HepG2 (cell line): ENCODE measurements around the gene KRT36. TPM values are rescaled to one million over a fixed set of nuclear protein-coding genes. Genes with fewer than 3 reads are reported as not detected.

Experiments used
- ATAC-seq: fragments of 200-7000 bp; cut with Tn5 transposase; 3 replicates; pipeline ENCODE4 v1.9.1; 2020; ENCODE audit warnings: mild to moderate bottlenecking, moderate library complexity
- BruUV-seq: library from RNA; stranded (reverse); fragments of 400-500 nt; replicated peaks from 2 replicates; lab custom pipeline; 2021; lab: Mats Ljungman, UMichigan
- CTCF ChIA-PET: fragments of 300-600 bp; formaldehyde crosslinking; extraction: SDS; loops from one replicate; lab custom pipeline; 2021; ENCODE audit warnings: low total read pairs, inconsistent platforms, low intra/inter-chr PET ratio; lab: Yijun Ruan, JAX
- POLR2A ChIA-PET: fragments of 350-600 bp; sonication (Branson Sonifier 250); formaldehyde crosslinking; loops from one replicate; lab custom pipeline; 2020; ENCODE audit warnings: antibody characterized with exemption, inconsistent platforms; lab: Yijun Ruan, JAX
- DNase-seq: peaks from one replicate; pipeline ENCODE4 v3.0.0-alpha.2; 2015; ENCODE audit warnings: low spot score
- FAIRE-seq: peaks from 3 replicates; lab custom pipeline; 2011; peaks lifted over from hg19 to GRCh38; lab: Jason Lieb, UNC
- H2AFZ ChIP-seq: one replicate; pipeline ENCODE4 v1.6.1; 2011; ENCODE audit warnings: low read length, inconsistent platforms
- H3K27ac ChIP-seq: fragments of 300-600 bp; 3 replicates; pipeline ENCODE4 v1.8.0; 2011; ENCODE audit warnings: mixed run types, mild to moderate bottlenecking, mixed read lengths, low read length, inconsistent platforms; ENCODE audit not compliant: insufficient read depth; ENCODE audit errors: extremely low read length
- H3K27me3 ChIP-seq, 2 experiments: fragments of 200-600 bp in 1 of 2; 2 replicates in 1 of 2; 3 replicates in 1 of 2; pipeline versions ENCODE4 v1.6.0 to v1.8.0; 2011; ENCODE audit warnings: low read length in 2 of 2, mild to moderate bottlenecking in 2 of 2, moderate library complexity in 2 of 2, inconsistent platforms in 1 of 2; ENCODE audit not compliant: insufficient read depth in 2 of 2, control insufficient read depth in 1 of 2
- H3K36me3 ChIP-seq, 2 experiments: fragments of 200-600 bp in 1 of 2; replicated peaks in 1 of 2; 2 replicates in 1 of 2; 3 replicates in 1 of 2; pipeline versions ENCODE4 v1.5.1 to v1.8.0; 2011; ENCODE audit warnings: low read length in 2 of 2, inconsistent platforms in 1 of 2; ENCODE audit not compliant: insufficient read depth in 2 of 2, control insufficient read depth in 1 of 2
- H3K4me1 ChIP-seq: 2 replicates; pipeline ENCODE4 v1.5.1; 2012; ENCODE audit warnings: low read length, inconsistent platforms; ENCODE audit not compliant: insufficient read depth
- H3K4me2 ChIP-seq: 2 replicates; pipeline ENCODE4 v1.6.0; 2011; ENCODE audit warnings: low read depth, low read length, inconsistent platforms
- H3K4me3 ChIP-seq, 3 experiments: fragments of 200-600 bp in 1 of 3; sonication (generic), shearing (Covaris generic) in 1 of 3; replicated peaks in 1 of 3; 2 replicates each; pipeline ENCODE4 v1.5.1; 2011 to 2016; ENCODE audit warnings: low read length in 3 of 3, inconsistent platforms in 2 of 3, low read depth in 2 of 3, mild to moderate bottlenecking in 2 of 3, control low read depth in 1 of 3, mixed read lengths in 1 of 3; ENCODE audit not compliant: insufficient read depth in 1 of 3
- H3K79me2 ChIP-seq: one replicate; pipeline ENCODE4 v1.6.1; 2011; ENCODE audit warnings: low read length, inconsistent platforms; ENCODE audit not compliant: insufficient read depth
- H3K9ac ChIP-seq: 2 replicates; pipeline ENCODE4 v1.6.0; 2011; ENCODE audit warnings: mild to moderate bottlenecking, low read depth, low read length, inconsistent platforms; ENCODE audit not compliant: insufficient read depth
- H3K9me3 ChIP-seq: 2 replicates; pipeline ENCODE4 v1.5.1; 2012; ENCODE audit warnings: mild to moderate bottlenecking, low read length
- H4K20me1 ChIP-seq: 2 replicates; pipeline ENCODE4 v1.6.0; 2011; ENCODE audit warnings: inconsistent platforms, mild to moderate bottlenecking, low read length, moderate library complexity; ENCODE audit not compliant: insufficient read depth
- ARID4A ChIP-seq: sonication (generic); formaldehyde crosslinking; IDR thresholded peaks from 2 replicates; pipeline ENCODE4 v1.5.0; 2020; ENCODE audit warnings: mild to moderate bottlenecking, missing genetic modification reagents, borderline replicate concordance
- BORCS8-MEF2B ChIP-seq: sonication (generic); formaldehyde crosslinking; IDR thresholded peaks from 2 replicates; pipeline ENCODE4 v1.8.0; 2022; ENCODE audit warnings: mild to moderate bottlenecking, missing genetic modification reagents
- GLI4 ChIP-seq: sonication (generic); formaldehyde crosslinking; IDR thresholded peaks from 2 replicates; pipeline ENCODE4 v1.5.1; 2020; ENCODE audit warnings: missing genetic modification reagents, mild to moderate bottlenecking, moderate library complexity, borderline replicate concordance
- MED1 ChIP-seq: sonication (generic); formaldehyde crosslinking; IDR thresholded peaks from 2 replicates; pipeline ENCODE4 v1.4.0; 2020; ENCODE audit warnings: missing genetic modification reagents
- MTA3 ChIP-seq: sonication (generic); formaldehyde crosslinking; IDR thresholded peaks from 2 replicates; pipeline ENCODE4 v1.4.0; 2020; ENCODE audit warnings: missing genetic modification reagents
- PRDM10 ChIP-seq: sonication (generic); formaldehyde crosslinking; IDR thresholded peaks from 2 replicates; pipeline ENCODE4 v1.4.0; 2020; ENCODE audit warnings: low read depth, missing genetic modification reagents
- RBFOX2 ChIP-seq: fragments of 200-400 bp; formaldehyde crosslinking; IDR thresholded peaks from 2 replicates; pipeline ENCODE4 v1.6.1; 2017; ENCODE audit warnings: low read depth, mild to moderate bottlenecking, low read length
- ZBTB20 ChIP-seq: sonication (generic); formaldehyde crosslinking; IDR thresholded peaks from 2 replicates; pipeline ENCODE4 v1.8.1; 2023; ENCODE audit warnings: missing genetic modification reagents, low read depth, mild to moderate bottlenecking, borderline replicate concordance
- ZNF12 ChIP-seq: sonication (generic); formaldehyde crosslinking; IDR thresholded peaks from 2 replicates; pipeline ENCODE4 v1.5.0; 2020; ENCODE audit warnings: missing genetic modification reagents
- ZNF136 ChIP-seq: sonication (generic); formaldehyde crosslinking; IDR thresholded peaks from 2 replicates; pipeline ENCODE4 v1.8.1; 2022; ENCODE audit warnings: low read depth, mild to moderate bottlenecking, moderate library complexity, missing genetic modification reagents
- ZNF34 ChIP-seq: sonication (generic); formaldehyde crosslinking; IDR thresholded peaks from 2 replicates; pipeline ENCODE4 v1.4.0; 2020; ENCODE audit warnings: mild to moderate bottlenecking, missing genetic modification reagents, borderline replicate concordance
- ZNF674 ChIP-seq: sonication (generic); formaldehyde crosslinking; IDR thresholded peaks from 2 replicates; pipeline ENCODE4 v1.5.0; 2020; ENCODE audit warnings: low read depth, mild to moderate bottlenecking, missing genetic modification reagents
- ZXDC ChIP-seq: sonication (generic); formaldehyde crosslinking; IDR thresholded peaks from 2 replicates; pipeline ENCODE4 v1.5.0; 2020; ENCODE audit warnings: mild to moderate bottlenecking, missing genetic modification reagents
- WGBS: methylation state at CpG from one replicate; pipeline ENCODE4 v1.1.6; 2017; ENCODE audit warnings: low lambda C conversion rate; 5-methylcytosine and 5-hydroxymethylcytosine counted together
- in situ Hi-C: cut with HindIII; loops from 2 replicates; pipeline ENCODE4 v1.10.0; 2017; ENCODE audit warnings: low pct_unique_long_range_greater_than_20kb; ENCODE audit not compliant: extremely low pct_ligation_motif_present
- intact Hi-C: fragments of 100-400 bp; cut with micrococcal nuclease; formaldehyde crosslinking; loops from one replicate; pipeline ENCODE4 v1.10.0; 2022; ENCODE audit not compliant: unreplicated experiment
- polyA plus RNA-seq, 8 experiments: library from polyadenylated mRNA; depleted of rRNA in 3 of 8; stranded (reverse) in 7 of 8; unstranded in 1 of 8; fragments of >200 nt; fragmentation: Illumina TruSeq in 4 of 8; extraction: Trizol in 4 of 8; gene quantifications; 2 replicates each; pipeline versions ENCODE4 v1.2.1 to v1.2.3, GENCODE V29; 2011 to 2016; ENCODE audit warnings: low read depth in 4 of 8, missing spikeins in 1 of 8, mixed read lengths in 1 of 8; ENCODE audit not compliant: insufficient read depth in 1 of 8
- total RNA-seq, 5 experiments: library from RNA; depleted of rRNA; stranded (reverse); fragments of >200 nt; fragmentation: Illumina TruSeq; extraction: Trizol; gene quantifications; 2 replicates each; pipeline ENCODE4 v1.2.3, GENCODE V29; 2016; ENCODE audit warnings: low read depth in 1 of 5

KRT36 gene
- total and polyA plus RNA-seq, 2 of the 13 experiments (the other 11 are each of a cell fraction or from before 2014, with no cell fraction given), result not detected

- Histone ChIP-seq H3K4me2 (no peak overlapping the region), H3K36me3 (no peaks in the 10 kb centered on the region), H3K9me3 (no peaks in the 10 kb centered on the region), H3K27me3 (peaks cover 9 to 44% of the 10 kb centered on the region in 2 experiments), H3K4me3 (no peak overlapping the region), H3K4me1 (peaks cover 6% of the 10 kb centered on the region; the same call in 1 of the 2 replicates), H3K27ac (no peak overlapping the region), H3K9ac (no peak overlapping the region), H3K79me2 (no peaks in the 10 kb centered on the region), H2AFZ (no peak overlapping the region), H4K20me1 (no peaks in the 10 kb centered on the region)
- in situ Hi-C loops, result no loop called here
- WGBS, result 29% methylated on average over 15 of the region's 15 CpGs
- no peak for FAIRE-seq
- TF ChIP-seq ARID4A (CRISPR knock-in tag) (no peak), BORCS8-MEF2B (CRISPR knock-in tag) (no peak), MTA3 (CRISPR knock-in tag) (no peak), GLI4 (CRISPR knock-in tag) (no peak), ZNF136 (CRISPR knock-in tag) (no peak), MED1 (CRISPR knock-in tag) (no peak), ZNF12 (CRISPR knock-in tag) (no peak), RBFOX2 (no peak), PRDM10 (no peak), ZBTB20 (no peak), ZNF674 (CRISPR knock-in tag) (no peak), ZNF34 (CRISPR knock-in tag) (no peak), ZXDC (CRISPR knock-in tag) (no peak)
- no peak for ATAC-seq
- intact Hi-C loops, result no loop called here
- ChIA-PET CTCF (no interaction called here), POLR2A (no interaction called here)
- no TSS peak for BruUV-seq
- no peak for DNase-seq
Measured at GRCh38 chr17:41500131-41500911, 10.6 kb upstream of the KRT36 start.
